T-helper 2 cell (primary cell): ENCODE data around the gene KRTDAP.
A peak's percentile ranks its signal among the peaks of the same experiment; 100 is the strongest.

Source experiments
- DNase-seq, 5 experiments: peaks; one replicate each; pipeline versions ENCODE4 v3.0.0 to v3.0.0-alpha.2; 2012 to 2022

KRTDAP gene

DNA sequence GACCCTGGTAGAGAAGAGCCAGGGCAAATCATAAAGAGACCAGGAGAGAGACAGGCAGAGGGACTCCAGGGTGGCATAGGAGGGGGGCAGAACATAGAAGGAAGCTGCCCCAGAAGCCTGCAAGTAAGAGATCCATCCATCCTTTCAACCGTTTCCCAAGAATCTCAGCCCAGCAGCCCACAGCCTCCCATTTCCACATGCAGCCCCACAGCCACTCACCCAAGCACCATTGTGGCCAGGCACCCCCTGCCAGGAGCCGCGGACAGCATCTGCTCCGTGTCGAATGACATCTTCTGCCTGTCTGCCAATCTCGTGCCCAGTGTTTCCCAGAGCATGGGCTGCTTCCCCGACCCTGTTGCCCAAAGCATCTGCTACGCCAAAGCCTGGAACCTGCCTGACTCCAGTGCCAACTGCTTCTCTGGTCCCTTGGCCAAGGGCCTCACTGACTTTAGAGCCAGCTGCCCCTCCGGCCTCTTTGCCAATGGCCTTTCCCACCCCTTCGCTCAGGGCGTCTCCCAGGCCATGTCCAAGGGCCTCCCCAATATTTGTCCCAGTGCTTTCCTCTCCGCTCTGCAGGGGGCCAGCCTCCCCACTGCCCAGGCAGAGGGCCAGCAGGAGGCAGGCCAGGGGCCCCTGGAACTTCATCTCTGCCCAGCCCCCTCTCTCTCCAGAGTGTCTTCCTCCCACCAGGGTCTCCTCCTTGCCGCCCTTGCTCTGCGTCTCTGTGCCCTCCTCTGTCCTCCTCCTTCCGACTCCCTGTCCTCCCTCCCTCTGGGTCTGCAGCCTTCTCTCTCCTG lies 22.8 kb upstream of the KRTDAP start:
- no peak for DNase-seq

DNA sequence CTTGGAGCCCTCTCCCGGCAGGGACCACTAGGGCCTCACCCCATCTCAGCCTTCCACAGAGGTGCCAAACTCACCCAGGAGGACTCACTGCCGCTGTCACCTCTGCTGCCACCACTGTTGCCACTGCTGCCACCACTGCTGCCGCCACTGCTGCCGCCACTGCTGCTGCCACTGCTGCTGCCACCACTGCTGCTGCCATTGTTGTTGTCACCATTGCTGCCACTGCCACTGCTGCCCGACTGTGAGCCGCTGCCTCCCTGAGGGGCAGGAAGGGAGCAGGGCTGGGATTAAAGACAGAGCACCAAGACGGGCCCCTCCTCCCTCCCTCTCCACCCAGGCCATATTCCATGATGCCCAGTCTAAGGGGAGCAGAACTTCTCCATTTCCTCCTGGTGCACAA lies 21.1 kb upstream of the KRTDAP start:
- DNase-seq, result no peak

GRCh38 chr19:35510626-35510964 lies 20.3 kb upstream of the KRTDAP start:
- DNase-seq, result no peak

DNA sequence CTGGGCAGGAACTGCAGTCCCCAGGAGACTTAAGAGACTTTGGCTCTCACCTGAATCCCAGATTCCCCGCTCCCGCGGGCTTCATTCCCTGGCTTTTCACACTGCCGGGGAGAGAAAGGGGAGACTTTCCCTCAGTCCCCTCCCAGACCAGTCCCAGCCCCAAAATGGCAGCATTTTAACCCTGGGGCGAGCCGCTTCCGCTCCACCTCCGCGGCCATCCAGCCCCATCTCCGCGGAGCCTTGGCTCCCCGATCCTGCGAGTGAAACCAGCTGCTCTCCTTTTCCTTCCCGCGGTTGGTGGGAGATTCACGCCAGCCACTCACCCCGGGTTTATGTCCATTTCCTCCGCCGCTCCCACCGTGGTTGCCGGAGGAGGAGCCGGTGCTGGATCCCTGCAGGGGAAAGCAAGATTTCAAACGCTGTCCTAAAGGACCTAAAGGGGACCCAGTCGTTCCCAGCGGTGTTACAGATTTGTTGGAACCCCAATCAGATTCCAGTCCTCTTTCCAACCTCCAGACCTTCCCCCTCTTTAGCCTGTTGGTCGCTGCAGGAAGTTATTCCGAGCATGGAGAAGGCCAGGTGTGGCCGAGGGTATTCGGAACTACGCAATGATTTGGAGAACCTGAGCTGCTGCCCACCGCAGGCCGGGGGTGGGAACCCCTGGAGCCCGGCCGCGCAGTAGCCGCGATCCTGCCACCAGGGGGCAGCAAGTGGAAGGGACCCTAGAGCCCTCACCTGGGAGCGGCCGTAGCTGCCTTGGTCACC lies 19.8 kb upstream of the KRTDAP start:
- peak; percentile 39 to 66 (median 57) for DNase-seq

GRCh38 chr19:35509018-35509652 lies 18.9 kb upstream of the KRTDAP start:
- peak in 2 of 5 experiments; percentile 33 to 36 for DNase-seq

DNA sequence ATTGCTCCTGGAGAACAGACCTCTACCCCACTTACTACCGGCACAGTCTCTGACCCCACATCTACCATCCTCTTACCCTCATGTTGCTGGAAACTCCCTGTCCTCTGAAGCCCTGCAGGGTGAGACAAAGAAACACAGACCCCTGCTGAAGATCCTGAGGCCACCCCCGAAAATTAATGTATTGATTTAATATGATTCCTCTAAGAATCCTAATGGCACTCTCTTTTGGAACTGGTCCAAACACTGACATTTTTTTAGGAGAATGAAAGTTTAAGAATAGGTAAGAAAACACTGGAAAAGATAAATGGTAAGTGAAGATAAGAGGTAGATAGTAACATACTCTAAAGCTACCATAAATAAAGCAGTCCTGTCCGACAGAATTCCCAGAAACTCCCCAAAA lies 17.9 kb upstream of the KRTDAP start:
- no peak for DNase-seq

- DNase-seq, result no peak
These were observed 17.3 kb upstream of the KRTDAP start for GRCh38 chr19:35507561-35507960.

DNA sequence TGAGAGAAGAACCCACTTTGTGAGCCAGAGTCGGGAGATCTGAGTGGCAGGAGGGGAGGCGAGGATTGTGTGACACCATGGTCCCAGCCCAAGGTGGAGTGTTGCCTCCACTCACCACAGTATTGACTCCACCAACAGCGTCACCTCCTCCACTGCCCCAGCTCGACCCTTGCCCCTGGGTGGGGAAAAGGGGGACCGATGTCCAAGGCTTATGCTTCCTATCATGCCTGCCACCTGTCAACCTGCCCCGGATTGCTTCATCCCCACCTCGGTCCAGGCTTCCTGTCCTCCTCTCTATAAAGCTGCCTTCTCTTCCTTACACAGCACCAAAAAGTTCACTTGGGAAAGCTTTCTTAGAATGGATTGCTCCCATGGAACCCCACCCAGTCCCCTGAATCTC lies 15.7 kb upstream of the KRTDAP start:
- DNase-seq, result no peak

- no peak for DNase-seq
These were observed 12.5 kb upstream of the KRTDAP start for GRCh38 chr19:35502751-35503150.

- no peak for DNase-seq
These were observed 11.4 kb upstream of the KRTDAP start for GRCh38 chr19:35501684-35502083.

DNA sequence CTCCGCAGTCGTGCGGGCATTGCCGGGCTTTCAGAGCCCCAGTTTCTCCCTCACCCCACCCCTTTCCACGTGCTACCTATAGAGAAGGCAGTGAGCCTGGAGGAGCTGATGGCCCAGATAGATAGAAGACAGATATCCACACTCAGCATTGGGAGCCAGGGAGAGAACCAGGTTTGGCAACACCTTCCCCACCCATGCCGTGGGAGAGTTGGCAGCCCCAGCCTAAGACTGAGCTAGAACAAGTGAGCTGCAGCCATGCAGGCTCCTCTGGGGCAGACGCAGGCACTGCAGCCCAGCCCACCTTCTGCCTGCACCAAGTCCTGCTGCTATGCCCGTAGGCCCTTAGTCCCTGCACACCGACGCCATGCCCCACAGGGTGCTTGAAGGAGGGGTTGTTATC lies 10.3 kb upstream of the KRTDAP start:
- DNase-seq, result no peak

DNA sequence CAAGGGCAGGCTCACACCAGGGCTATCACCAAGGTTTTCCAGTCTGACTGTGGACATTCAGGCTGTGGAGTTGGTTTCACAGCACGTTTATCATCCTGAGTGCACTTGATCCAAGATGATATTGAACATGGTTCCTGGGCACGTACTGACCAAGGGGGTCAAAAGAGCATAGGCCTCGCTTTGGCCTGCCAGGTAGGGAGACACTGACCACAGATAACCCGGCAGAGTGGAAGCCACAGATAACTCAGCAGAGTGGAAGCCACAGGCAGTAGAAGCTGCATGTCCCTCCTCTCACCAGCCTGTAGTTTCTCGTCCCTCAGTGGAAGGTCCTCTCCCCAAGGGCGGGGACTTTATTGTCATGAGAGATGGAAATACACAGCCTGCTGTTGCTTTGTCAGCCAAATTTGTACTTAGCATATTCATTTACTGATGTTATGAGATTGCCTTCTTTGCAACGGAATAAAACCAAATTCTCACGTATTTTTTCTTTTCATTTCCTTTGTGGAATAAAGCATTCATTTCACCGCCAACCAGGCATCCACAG lies 8.8 kb upstream of the KRTDAP start:
- no peak for DNase-seq

DNA sequence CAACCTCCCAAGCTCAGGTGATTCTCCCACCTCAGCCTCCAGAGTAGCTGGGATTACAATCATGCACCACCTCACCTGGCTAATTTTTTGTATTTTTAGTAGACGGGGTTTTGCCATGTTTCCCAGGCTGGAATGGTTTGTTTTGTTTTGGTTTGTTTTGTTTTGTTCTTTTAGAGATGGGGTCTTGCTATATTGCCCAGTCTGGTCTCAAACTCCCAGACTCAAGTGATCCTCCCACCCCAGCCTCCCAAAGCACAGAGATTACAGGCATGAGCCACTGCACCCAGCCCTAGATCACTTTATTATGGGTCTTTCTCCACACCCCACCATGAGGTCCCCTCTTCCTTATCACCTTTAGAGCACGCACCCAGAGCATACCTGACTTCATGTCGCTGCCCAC lies 8.0 kb upstream of the KRTDAP start:
- no peak for DNase-seq

DNA sequence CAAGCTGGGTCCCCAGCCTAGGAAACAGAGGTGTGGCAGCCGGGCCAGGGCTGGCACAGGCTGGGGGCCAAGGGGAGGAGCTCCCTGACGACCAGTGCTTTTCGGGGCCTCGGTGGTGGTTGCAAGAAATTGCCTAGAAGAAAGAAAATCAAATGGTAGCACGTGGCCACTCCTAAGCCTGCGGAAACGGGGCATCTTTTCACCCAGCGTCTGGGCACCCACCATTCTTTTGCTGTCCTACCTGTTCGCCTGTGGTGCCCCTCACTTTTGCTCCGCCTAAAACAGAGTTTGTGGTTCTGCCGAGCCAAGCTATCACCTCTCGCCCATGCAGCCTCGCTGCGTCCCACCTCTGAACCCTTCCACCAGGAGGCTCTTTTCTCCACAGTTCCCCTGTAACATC lies 7.1 kb upstream of the KRTDAP start:
- DNase-seq, result no peak

DNA sequence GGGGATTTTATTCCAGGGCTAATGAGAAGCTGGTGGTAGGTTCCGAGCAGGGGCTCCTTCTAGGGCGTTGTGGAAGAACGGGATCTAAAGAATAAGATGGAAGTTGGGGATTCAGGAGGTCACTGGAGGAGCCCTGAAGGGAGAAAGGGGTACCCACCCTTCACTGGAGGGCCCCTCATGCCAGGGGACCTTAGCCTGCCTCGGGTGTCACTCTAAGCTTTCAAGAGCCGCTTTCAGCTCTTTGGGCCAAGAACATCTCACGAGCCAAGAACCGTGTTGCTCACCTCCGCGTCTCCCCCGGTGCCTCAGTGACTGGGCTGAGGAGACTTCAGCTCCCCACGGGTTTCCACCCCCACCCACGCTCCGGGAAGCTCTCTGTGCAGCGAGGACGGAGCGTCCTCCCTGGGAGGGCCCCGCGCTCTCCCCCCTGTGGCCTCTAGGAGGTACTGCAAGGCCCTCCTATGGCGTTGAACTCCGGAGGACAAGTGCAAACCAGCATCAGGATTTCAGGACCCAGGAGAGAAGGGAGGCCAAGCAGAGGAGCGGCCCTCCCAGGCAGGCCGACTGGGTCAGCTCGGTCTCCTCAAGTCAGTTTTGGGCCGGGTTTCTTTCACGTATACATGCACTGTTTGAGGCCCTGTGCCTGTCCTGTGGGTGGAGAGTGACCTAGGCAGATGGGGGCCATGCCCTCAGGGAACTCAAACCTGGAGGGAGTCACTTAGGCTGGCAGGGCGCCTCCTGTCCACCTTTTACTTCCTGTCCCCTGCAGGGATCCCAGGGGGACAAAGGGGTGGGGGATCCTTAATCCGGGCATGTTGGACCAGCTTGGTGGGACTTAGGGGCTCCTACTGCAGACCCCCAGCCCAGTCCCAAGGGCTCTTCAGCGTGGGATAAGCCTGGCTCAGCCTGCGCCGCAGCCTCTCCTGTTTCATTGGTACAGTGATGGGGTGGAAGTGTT lies 5.1 kb upstream of the KRTDAP start:
- DNase-seq, result peak; percentile 28 to 64 (median 60)

GRCh38 chr19:35493971-35494370 lies 3.7 kb upstream of the KRTDAP start:
- DNase-seq, result no peak

DNA sequence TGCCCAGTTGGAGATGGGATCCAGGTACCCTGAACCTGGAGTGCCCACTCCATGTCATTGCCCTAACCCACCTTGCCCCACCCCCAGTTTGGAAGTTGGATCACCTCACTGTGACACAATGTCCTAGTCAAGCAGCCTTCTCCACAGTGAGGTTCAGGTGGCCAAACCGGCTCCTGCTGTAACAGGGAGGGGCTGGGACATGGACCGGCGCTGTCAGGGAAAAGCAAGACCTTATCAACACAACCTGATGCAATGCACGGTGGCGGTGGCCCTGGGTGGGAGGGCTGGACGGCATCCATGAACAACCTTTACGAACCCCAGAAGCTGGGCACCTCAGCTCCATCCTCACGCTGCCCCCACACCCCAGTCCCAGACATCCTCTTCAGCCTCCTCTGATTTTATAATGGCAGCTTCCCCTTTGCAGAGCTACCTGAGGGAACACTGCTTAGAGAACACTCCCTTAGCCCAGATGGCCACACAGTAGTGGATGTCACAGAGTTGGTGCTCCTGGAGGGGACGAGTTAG lies 1.6 kb upstream of the KRTDAP start:
- no peak for DNase-seq

- DNase-seq, result no peak
These were observed 1.6 kb downstream of the KRTDAP start for GRCh38 chr19:35488677-35489076.

- DNase-seq, result no peak
These were observed 2.5 kb downstream of the KRTDAP start for GRCh38 chr19:35487656-35488182.

DNA sequence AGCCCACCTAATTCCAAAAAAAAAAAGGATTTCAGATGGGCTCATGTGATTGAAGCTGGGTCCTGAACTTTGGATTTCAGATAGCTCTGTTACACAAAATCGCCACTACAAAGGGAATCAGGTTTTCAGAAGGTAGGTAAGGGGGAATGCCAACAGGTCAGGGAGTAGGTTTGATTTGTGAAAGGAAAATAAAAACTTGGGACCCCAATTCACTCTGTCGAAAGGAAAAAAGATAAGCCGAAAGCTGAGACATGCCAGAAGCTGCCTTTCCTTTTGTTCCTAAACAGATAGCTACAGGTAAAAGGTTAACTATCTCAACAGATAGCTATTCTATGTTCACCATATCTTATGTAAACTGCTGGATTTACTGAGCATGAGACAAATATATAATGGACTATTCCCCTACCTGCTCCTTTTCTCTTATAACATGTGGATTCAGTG lies 4.0 kb downstream of the KRTDAP start:
- DNase-seq, result no peak

DNA sequence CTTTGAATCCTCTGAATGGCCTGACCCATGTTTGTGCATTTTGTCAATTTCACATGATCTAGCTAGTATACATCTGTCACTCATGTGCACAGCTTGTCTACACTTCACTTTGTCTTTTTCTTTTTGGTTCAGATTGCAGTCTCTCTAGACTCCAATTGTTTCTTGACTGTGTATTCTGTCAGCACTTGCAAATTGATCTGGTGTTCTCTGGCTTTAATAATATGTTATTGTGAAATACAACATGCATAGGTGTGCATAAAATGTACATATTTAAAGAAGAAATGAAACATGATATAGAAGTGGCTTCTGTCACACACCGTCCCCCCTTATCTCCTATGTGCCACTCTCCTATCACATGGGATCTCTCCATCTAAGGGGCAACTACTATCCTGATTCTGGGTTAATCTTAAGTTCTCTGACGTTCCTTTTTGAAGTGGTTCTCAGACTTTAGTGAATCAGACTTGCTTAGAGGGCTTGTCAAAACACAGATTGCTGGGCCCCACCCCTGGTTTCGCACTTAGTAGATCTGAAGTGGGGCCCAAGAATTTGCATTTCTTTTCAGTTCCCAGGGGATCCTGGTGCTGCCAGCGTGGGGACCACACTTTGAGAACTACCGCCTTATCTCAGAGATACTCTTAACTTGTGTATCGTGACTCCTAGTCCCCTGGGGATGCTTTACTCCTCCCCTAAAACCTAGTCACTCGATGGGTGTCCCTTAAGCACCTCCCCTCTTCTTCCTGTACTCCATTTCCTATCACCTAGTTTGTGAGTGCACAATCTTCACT lies 5.8 kb downstream of the KRTDAP start:
- DNase-seq, result peak in 1 of 5 experiments; percentile 21
